Measurements from ENCODE around the gene SPEF2. TPM values are rescaled to one million over a fixed set of nuclear protein-coding genes. Genes with fewer than 3 reads are reported as not detected.

Gene SPEF2
- total RNA-seq, 1 experiment from 2014 or later: 0.15 TPM

- no peak for TF ChIP-seq E2F4 (CRISPR knock-in tag; IDR thresholded peaks at IDR 0.05; ENCODE audit: borderline replicate concordance, low read depth)
- peak; percentile 93 for TF ChIP-seq HMGXB4 (CRISPR knock-in tag; IDR thresholded peaks at IDR 0.05)
- TF ChIP-seq ZBTB43 (CRISPR knock-in tag; IDR thresholded peaks at IDR 0.05): 0 out of 2 replicates have a peak, but pooled peaks have one; percentile 41
- peak; percentile 73; the same call in 1 of the 2 replicates for TF ChIP-seq RELA (CRISPR knock-in tag; IDR thresholded peaks at IDR 0.05; ENCODE audit: borderline replicate concordance)
- TF ChIP-seq RORB (CRISPR knock-in tag; IDR thresholded peaks at IDR 0.05): no peak
- no peak for TF ChIP-seq ZNF263 (CRISPR knock-in tag; IDR thresholded peaks at IDR 0.05; ENCODE audit: low read depth)
- peak; percentile 75; the same call in 1 of the 2 replicates for TF ChIP-seq ARID4B (CRISPR knock-in tag; IDR thresholded peaks at IDR 0.05; ENCODE audit: borderline replicate concordance)
- TF ChIP-seq MXD4 (CRISPR knock-in tag; IDR thresholded peaks at IDR 0.05; ENCODE audit: borderline replicate concordance): no peak
- TF ChIP-seq MYBL2 (CRISPR knock-in tag; IDR thresholded peaks at IDR 0.05): no peak
- no peak for TF ChIP-seq ZNF512 (CRISPR knock-in tag; IDR thresholded peaks at IDR 0.05; ENCODE audit: borderline replicate concordance)
- 0 out of 2 replicates have a peak, but pooled peaks have one; percentile 51 for TF ChIP-seq E2F5 (CRISPR knock-in tag; IDR thresholded peaks at IDR 0.05)
- TF ChIP-seq ATF1 (CRISPR knock-in tag; IDR thresholded peaks at IDR 0.05): no peak
- TF ChIP-seq CREB1 (CRISPR knock-in tag; IDR thresholded peaks at IDR 0.05): no peak
- TF ChIP-seq CDX4 (CRISPR knock-in tag; IDR thresholded peaks at IDR 0.05; ENCODE audit: borderline replicate concordance): no peak
- TF ChIP-seq CREM (CRISPR knock-in tag; IDR thresholded peaks at IDR 0.05): no peak
- TF ChIP-seq FOXP1 (CRISPR knock-in tag; IDR thresholded peaks at IDR 0.05; ENCODE audit: borderline replicate concordance): peak; percentile 58; the same call in 1 of the 2 replicates
- no peak for TF ChIP-seq PRDM15 (CRISPR knock-in tag; IDR thresholded peaks at IDR 0.05)
- TF ChIP-seq TEAD4 (CRISPR knock-in tag; IDR thresholded peaks at IDR 0.05): no peak
- TF ChIP-seq MLX (CRISPR knock-in tag; IDR thresholded peaks at IDR 0.05): 0 out of 2 replicates have a peak, but pooled peaks have one; percentile 34
- TF ChIP-seq TP53 (CRISPR knock-in tag; IDR thresholded peaks at IDR 0.05): no peak
Measured at GRCh38 chr5:35617435-35618303, at the start of gene SPEF2 (continued).
